ENCODE data around the gene CDCA8.

DNA sequence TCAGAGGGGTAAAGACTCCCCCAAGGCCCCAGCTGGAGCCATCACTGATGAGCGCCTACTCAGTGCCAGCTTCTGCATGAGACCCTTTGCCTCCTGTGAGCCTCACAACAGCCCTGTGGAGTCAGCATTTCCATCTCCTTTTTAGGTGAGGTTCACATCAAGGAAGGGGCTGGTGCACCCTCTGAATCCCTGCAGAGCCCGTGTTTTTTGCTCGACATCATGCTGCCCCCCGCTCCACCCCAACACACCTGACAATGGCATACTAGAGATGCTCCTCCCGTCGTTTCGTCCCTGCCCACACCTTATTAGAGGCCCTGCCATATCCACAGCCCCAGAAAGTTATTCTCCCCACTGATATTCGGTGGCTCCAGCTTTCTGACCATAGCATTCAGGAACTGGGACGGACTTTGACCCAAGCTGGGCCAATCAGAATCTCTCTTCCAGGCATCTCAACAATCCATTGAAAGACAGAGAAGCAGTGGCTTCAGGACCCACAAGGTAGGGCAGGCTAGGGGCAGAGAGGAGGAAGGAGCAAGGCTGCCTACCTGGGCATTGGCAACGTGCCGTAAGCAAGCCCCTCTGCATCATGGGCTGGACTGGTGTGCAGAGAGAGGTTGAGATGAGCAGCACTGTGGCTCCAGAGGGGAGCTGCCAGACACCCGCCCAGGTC is 39.9 kb downstream of the CDCA8 start:
- TF ChIP-seq CTCF (IDR thresholded peaks at IDR 0.05) (no peak), EP300 (IDR thresholded peaks at IDR 0.05) (no peak), TP53 (CRISPR knock-in tag; IDR thresholded peaks at IDR 0.05) (no peak), RFX5 (IDR thresholded peaks at IDR 0.05) (no peak), MAZ (IDR thresholded peaks at IDR 0.05; ENCODE audit: borderline replicate concordance, low read depth, low read length) (no peak), POLR2A (IDR thresholded peaks at IDR 0.05; ENCODE audit: low read length) (no peak), HES2 (IDR thresholded peaks at IDR 0.05) (no peak), CEBPB (IDR thresholded peaks at IDR 0.05) (no peak), E2F6 (IDR thresholded peaks at IDR 0.05; ENCODE audit: borderline replicate concordance, low read depth) (no peak), REST (IDR thresholded peaks at IDR 0.05) (no peak), SREBF2 (IDR thresholded peaks at IDR 0.05) (no peak), SMC3 (IDR thresholded peaks at IDR 0.05) (no peak)
- TF ChIP-seq, protein P1, sequence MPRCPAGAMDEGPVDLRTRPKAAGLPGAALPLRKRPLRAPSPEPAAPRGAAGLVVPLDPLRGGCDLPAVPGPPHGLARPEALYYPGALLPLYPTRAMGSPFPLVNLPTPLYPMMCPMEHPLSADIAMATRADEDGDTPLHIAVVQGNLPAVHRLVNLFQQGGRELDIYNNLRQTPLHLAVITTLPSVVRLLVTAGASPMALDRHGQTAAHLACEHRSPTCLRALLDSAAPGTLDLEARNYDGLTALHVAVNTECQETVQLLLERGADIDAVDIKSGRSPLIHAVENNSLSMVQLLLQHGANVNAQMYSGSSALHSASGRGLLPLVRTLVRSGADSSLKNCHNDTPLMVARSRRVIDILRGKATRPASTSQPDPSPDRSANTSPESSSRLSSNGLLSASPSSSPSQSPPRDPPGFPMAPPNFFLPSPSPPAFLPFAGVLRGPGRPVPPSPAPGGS (IDR thresholded peaks at IDR 0.05): no peak
